ENCODE data around the gene LRIG1. TPM values are rescaled to one million over a fixed set of nuclear protein-coding genes. Genes with fewer than 3 reads are reported as not detected.

LRIG1 gene
- polyA plus RNA-seq, 4 donors: 3.5 to 41.0 (median 21.9) TPM

- WGBS, 3 donors: 92 to 95% (median 92%) methylated on average over 10 of the region's 10 CpGs
- Histone ChIP-seq H3K27me3 (ENCODE audit: control insufficient read depth in 3 of 3, insufficient read depth in 3 of 3, low read length in 3 of 3) (no peaks in the 10 kb centered on the region), H3K4me1 (ENCODE audit: control insufficient read depth in 3 of 3, insufficient read depth in 2 of 3, low read depth in 1 of 3, low read length in 2 of 3) (peaks cover under 1 to 1% (median 1%) of the 10 kb centered on the region in 3 donors), H3K36me3 (ENCODE audit: control insufficient read depth in 3 of 3, insufficient read depth in 2 of 3, low read depth in 1 of 3, low read length in 3 of 3) (peaks cover 28 to 85% (median 59%) of the 10 kb centered on the region in 3 donors), H3K9me3 (ENCODE audit: control insufficient read depth in 2 of 2, insufficient read depth in 1 of 2, low read depth in 1 of 2, low read length in 1 of 2) (peaks cover 0 to 13% of the 10 kb centered on the region in 2 donors), H3K4me3 (ENCODE audit: low read depth in 1 of 3, low read length in 3 of 3) (no peak overlapping the region), H3K27ac (ENCODE audit: low read depth in 1 of 3, low read length in 2 of 3) (no peak overlapping the region)
- FAIRE-seq (no peak), DNase-seq (no peak)
Observed at GRCh38 chr3:66382142-66382541, 118.7 kb downstream of the LRIG1 start.

DNA sequence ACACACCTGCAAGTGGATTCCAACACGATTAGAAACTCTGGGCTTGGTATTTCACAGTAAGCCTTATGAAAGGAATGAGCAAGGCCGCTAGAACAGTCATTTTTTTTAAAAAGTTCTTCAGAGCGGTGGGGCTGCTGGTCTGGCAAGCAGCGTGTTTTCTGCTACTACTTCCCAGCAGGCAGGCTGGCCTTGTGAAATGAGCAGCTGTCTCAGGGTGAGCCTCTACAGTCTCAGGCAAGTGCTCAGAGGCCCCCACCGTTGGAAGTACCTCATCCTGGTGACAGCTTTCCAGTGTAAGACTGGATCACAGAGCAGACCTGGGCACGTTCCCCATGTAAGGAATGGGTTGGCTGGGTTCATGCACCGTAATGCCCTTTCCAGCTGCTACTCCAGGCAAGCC lies 119.2 kb downstream of the LRIG1 start:
- no peak overlapping the region for H3K4me3 ChIP-seq (ENCODE audit: low read depth in 1 of 3, low read length in 3 of 3)
- H3K9me3 ChIP-seq (ENCODE audit: control insufficient read depth in 2 of 2, insufficient read depth in 1 of 2, low read depth in 1 of 2, low read length in 1 of 2): peaks cover 0 to 13% of the 10 kb centered on the region in 2 donors
- peaks cover 28 to 83% (median 57%) of the 10 kb centered on the region in 3 donors for H3K36me3 ChIP-seq (ENCODE audit: control insufficient read depth in 3 of 3, insufficient read depth in 2 of 3, low read depth in 1 of 3, low read length in 3 of 3)
- H3K4me1 ChIP-seq (ENCODE audit: control insufficient read depth in 3 of 3, insufficient read depth in 2 of 3, low read depth in 1 of 3, low read length in 2 of 3): peaks cover 2 to 6% (median 2%) of the 10 kb centered on the region in 3 donors
- WGBS, 3 donors: 78 to 83% (median 81%) methylated on average over 7 of the region's 7 CpGs
- FAIRE-seq (no peak), DNase-seq (no peak)
- H3K27ac ChIP-seq (ENCODE audit: low read depth in 1 of 3, low read length in 2 of 3): no peak overlapping the region
- H3K27me3 ChIP-seq (ENCODE audit: control insufficient read depth in 3 of 3, insufficient read depth in 3 of 3, low read length in 3 of 3): no peaks in the 10 kb centered on the region

- 90 to 94% (median 94%) methylated on average over 26 of the region's 26 CpGs for WGBS, 3 donors
- H3K4me3 ChIP-seq (ENCODE audit: low read depth in 1 of 3, low read length in 3 of 3): no peak overlapping the region
- FAIRE-seq: no peak
- H3K27ac ChIP-seq (ENCODE audit: low read depth in 1 of 3, low read length in 2 of 3): no peak overlapping the region
- H3K27me3 ChIP-seq (ENCODE audit: control insufficient read depth in 3 of 3, insufficient read depth in 3 of 3, low read length in 3 of 3): no peaks in the 10 kb centered on the region
- DNase-seq: no peak
- H3K9me3 ChIP-seq (ENCODE audit: control insufficient read depth in 2 of 2, insufficient read depth in 1 of 2, low read depth in 1 of 2, low read length in 1 of 2): peaks cover 0 to 4% of the 10 kb centered on the region in 2 donors
- peaks cover 2 to 6% (median 2%) of the 10 kb centered on the region in 3 donors for H3K4me1 ChIP-seq (ENCODE audit: control insufficient read depth in 3 of 3, insufficient read depth in 2 of 3, low read depth in 1 of 3, low read length in 2 of 3)
- H3K36me3 ChIP-seq (ENCODE audit: control insufficient read depth in 3 of 3, insufficient read depth in 2 of 3, low read depth in 1 of 3, low read length in 3 of 3): peaks cover 24 to 71% (median 54%) of the 10 kb centered on the region in 3 donors
Observed at GRCh38 chr3:66380200-66380932, 120.5 kb downstream of the LRIG1 start.

DNA sequence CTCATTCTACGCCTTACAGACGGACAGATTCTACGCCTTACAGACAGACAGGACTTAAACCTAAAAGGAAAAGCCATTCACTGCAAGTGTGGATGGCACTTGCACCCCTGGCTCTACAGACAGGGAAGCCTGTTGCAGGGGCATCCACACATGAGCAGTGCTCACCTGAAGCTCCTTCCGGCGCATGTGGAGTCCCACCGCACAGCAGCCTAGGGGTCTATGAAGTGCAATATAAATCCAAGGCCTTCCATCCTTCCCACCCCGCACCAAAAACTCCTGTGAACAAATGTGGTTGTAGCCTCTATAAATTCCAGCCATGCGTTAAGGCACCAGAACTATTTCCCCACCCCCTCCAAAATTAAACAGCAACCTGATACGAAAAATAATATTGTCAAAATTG lies 121.3 kb downstream of the LRIG1 start:
- Histone ChIP-seq H3K4me1 (ENCODE audit: control insufficient read depth in 3 of 3, insufficient read depth in 2 of 3, low read depth in 1 of 3, low read length in 2 of 3) (peaks cover 2 to 6% (median 2%) of the 10 kb centered on the region in 3 donors), H3K36me3 (ENCODE audit: control insufficient read depth in 3 of 3, insufficient read depth in 2 of 3, low read depth in 1 of 3, low read length in 3 of 3) (peaks cover 24 to 64% (median 49%) of the 10 kb centered on the region in 3 donors), H3K27me3 (ENCODE audit: control insufficient read depth in 3 of 3, insufficient read depth in 3 of 3, low read length in 3 of 3) (no peaks in the 10 kb centered on the region), H3K27ac (ENCODE audit: low read depth in 1 of 3, low read length in 2 of 3) (no peak overlapping the region), H3K9me3 (ENCODE audit: control insufficient read depth in 2 of 2, insufficient read depth in 1 of 2, low read depth in 1 of 2, low read length in 1 of 2) (no peaks in the 10 kb centered on the region), H3K4me3 (ENCODE audit: low read depth in 1 of 3, low read length in 3 of 3) (no peak overlapping the region)
- 94 to 96% (median 96%) methylated on average over 9 of the region's 9 CpGs for WGBS, 3 donors
- FAIRE-seq (no peak), DNase-seq (no peak)

- Histone ChIP-seq H3K9me3 (ENCODE audit: control insufficient read depth in 2 of 2, insufficient read depth in 1 of 2, low read depth in 1 of 2, low read length in 1 of 2) (no peaks in the 10 kb centered on the region), H3K27me3 (ENCODE audit: control insufficient read depth in 3 of 3, insufficient read depth in 3 of 3, low read length in 3 of 3) (no peaks in the 10 kb centered on the region), H3K4me1 (ENCODE audit: control insufficient read depth in 3 of 3, insufficient read depth in 2 of 3, low read depth in 1 of 3, low read length in 2 of 3) (peaks cover 2 to 6% (median 2%) of the 10 kb centered on the region in 3 donors), H3K27ac (ENCODE audit: low read depth in 1 of 3, low read length in 2 of 3) (no peak overlapping the region), H3K4me3 (ENCODE audit: low read depth in 1 of 3, low read length in 3 of 3) (no peak overlapping the region), H3K36me3 (ENCODE audit: control insufficient read depth in 3 of 3, insufficient read depth in 2 of 3, low read depth in 1 of 3, low read length in 3 of 3) (peaks cover 16 to 62% (median 41%) of the 10 kb centered on the region in 3 donors)
- DNase-seq (peak in 1 of 2 donors; percentile 31), FAIRE-seq (no peak)
- WGBS, 3 donors: 68 to 80% (median 72%) methylated on average over 5 of the region's 5 CpGs
Observed at GRCh38 chr3:66378256-66378655, 122.6 kb downstream of the LRIG1 start.

DNA sequence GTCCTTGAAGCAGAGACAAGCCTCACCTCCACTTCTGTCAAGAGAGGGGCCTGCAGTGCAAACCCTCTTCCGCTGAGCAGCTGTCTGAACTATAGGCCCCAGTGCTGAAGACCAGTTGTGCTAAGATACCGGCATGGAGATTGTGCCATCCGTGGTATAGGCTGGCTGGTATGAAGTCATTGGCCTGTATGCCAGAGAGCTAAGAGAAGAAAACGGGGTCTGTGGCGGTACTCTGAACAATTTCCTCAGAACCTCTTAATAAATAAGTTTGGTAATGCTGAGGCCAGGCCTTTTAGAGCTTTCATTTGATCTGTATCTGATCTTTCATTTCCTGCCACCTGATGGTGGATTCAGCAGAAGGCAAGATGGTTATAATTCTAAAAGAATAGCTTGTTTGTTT lies 123.0 kb downstream of the LRIG1 start:
- Histone ChIP-seq H3K36me3 (ENCODE audit: control insufficient read depth in 3 of 3, insufficient read depth in 2 of 3, low read depth in 1 of 3, low read length in 3 of 3) (peaks cover 14 to 62% (median 36%) of the 10 kb centered on the region in 3 donors), H3K27me3 (ENCODE audit: control insufficient read depth in 3 of 3, insufficient read depth in 3 of 3, low read length in 3 of 3) (no peaks in the 10 kb centered on the region), H3K9me3 (ENCODE audit: control insufficient read depth in 2 of 2, insufficient read depth in 1 of 2, low read depth in 1 of 2, low read length in 1 of 2) (no peaks in the 10 kb centered on the region), H3K4me3 (ENCODE audit: low read depth in 1 of 3, low read length in 3 of 3) (no peak overlapping the region), H3K27ac (ENCODE audit: low read depth in 1 of 3, low read length in 2 of 3) (peak overlapping the region in 1 of 3 donors; percentile 39), H3K4me1 (ENCODE audit: control insufficient read depth in 3 of 3, insufficient read depth in 2 of 3, low read depth in 1 of 3, low read length in 2 of 3) (peaks cover 2 to 6% (median 2%) of the 10 kb centered on the region in 3 donors)
- DNase-seq (no peak), FAIRE-seq (no peak)
- 80 to 91% (median 87%) methylated on average over 5 of the region's 5 CpGs for WGBS, 3 donors

- Histone ChIP-seq H3K36me3 (ENCODE audit: control insufficient read depth in 3 of 3, insufficient read depth in 2 of 3, low read depth in 1 of 3, low read length in 3 of 3) (peaks cover 13 to 55% (median 28%) of the 10 kb centered on the region in 3 donors), H3K4me3 (ENCODE audit: low read depth in 1 of 3, low read length in 3 of 3) (no peak overlapping the region), H3K27me3 (ENCODE audit: control insufficient read depth in 3 of 3, insufficient read depth in 3 of 3, low read length in 3 of 3) (no peaks in the 10 kb centered on the region), H3K27ac (ENCODE audit: low read depth in 1 of 3, low read length in 2 of 3) (no peak overlapping the region), H3K9me3 (ENCODE audit: control insufficient read depth in 2 of 2, insufficient read depth in 1 of 2, low read depth in 1 of 2, low read length in 1 of 2) (no peaks in the 10 kb centered on the region), H3K4me1 (ENCODE audit: control insufficient read depth in 3 of 3, insufficient read depth in 2 of 3, low read depth in 1 of 3, low read length in 2 of 3) (peaks cover 2 to 6% (median 2%) of the 10 kb centered on the region in 3 donors)
- 23 to 54% (median 34%) methylated on average over 2 of the region's 2 CpGs for WGBS, 3 donors
- peak; percentile 69 to 95 for DNase-seq
- peak; percentile 41 for FAIRE-seq
Observed at GRCh38 chr3:66376568-66376967, 124.3 kb downstream of the LRIG1 start.

DNA sequence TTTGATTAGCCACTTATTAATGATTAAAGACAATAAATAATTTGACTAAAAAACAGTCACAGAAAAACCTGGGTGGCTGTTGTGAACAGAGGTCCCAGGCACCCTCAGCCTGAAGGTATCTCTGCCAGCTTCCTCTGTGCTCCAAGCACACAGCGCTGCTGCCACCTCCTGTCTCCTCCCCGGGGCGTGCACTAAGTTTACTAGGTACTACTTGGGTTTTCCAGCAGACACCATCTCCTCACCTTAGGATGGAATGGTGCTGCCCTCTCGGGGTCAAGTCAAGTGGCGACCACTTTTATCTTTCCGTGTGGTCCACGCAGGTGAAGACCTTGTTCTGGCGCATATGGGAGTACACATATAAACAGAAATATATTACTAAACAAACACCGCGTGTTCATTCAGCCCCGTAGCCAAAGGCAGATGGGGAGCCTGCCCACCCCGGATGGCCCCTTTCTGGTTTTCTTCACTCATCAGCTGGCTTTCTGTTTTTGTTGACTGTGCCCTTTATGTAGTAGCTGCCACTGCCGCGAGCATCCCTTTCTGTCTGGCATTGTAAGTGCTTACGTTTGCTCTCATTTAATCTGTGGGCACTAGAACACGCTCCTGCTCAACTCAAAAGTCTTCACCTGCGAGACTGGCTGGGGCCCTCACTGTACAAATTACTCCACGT lies 128.0 kb downstream of the LRIG1 start:
- peak; percentile 54 to 56 for DNase-seq

More for the DNA sequence above, 128.0 kb downstream of the LRIG1 start:
- no peak overlapping the region for H3K27ac ChIP-seq (ENCODE audit: low read depth in 1 of 3, low read length in 2 of 3)
- peaks cover 2 to 6% (median 2%) of the 10 kb centered on the region in 3 donors for H3K4me1 ChIP-seq (ENCODE audit: control insufficient read depth in 3 of 3, insufficient read depth in 2 of 3, low read depth in 1 of 3, low read length in 2 of 3)
- no peaks in the 10 kb centered on the region for H3K9me3 ChIP-seq (ENCODE audit: control insufficient read depth in 2 of 2, insufficient read depth in 1 of 2, low read depth in 1 of 2, low read length in 1 of 2)
- no peak for FAIRE-seq
- 43 to 67% (median 64%) methylated on average over 18 of the region's 18 CpGs for WGBS, 3 donors
- peaks cover under 1 to 33% (median 2%) of the 10 kb centered on the region in 3 donors for H3K36me3 ChIP-seq (ENCODE audit: control insufficient read depth in 3 of 3, insufficient read depth in 2 of 3, low read depth in 1 of 3, low read length in 3 of 3)
- no peak overlapping the region for H3K4me3 ChIP-seq (ENCODE audit: low read depth in 1 of 3, low read length in 3 of 3)
- no peaks in the 10 kb centered on the region for H3K27me3 ChIP-seq (ENCODE audit: control insufficient read depth in 3 of 3, insufficient read depth in 3 of 3, low read length in 3 of 3)

Data from small intestine (tissue), 7 donors.